HG02981 (cell line): Measurements from ENCODE around the gene CNNM4.

Experiments used
- ATAC-seq: cut with Tn5 transposase; IDR thresholded peaks from one replicate; pipeline ENCODE4 v1.9.1; 2021; ENCODE audit warnings: mild to moderate bottlenecking, moderate library complexity; ENCODE audit not compliant: unreplicated experiment

CNNM4 gene

GRCh38 chr2:96809951-96810782, 49.5 kb downstream of the CNNM4 start:
- no peak for ATAC-seq

DNA sequence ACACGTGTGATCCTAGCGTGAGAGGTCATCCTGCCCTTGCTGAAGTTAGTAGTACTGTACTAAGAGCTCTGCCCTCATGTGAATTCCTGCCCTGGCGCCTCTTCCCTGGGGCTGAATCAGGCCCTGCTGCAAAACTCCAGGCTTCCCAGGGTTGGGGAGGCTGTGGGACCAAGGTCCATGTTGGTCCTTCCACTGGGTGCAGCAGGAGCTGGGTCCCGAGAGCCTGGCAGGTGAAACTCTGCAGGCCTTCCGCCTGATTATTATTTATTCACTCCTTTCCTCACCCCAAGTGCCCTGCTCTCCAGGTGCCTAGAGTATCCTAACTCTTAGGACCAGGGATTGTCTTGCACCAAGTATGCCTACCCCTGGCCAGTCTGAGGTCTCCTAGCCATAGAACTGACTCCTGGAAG, 50.1 kb downstream of the CNNM4 start:
- no peak for ATAC-seq

DNA sequence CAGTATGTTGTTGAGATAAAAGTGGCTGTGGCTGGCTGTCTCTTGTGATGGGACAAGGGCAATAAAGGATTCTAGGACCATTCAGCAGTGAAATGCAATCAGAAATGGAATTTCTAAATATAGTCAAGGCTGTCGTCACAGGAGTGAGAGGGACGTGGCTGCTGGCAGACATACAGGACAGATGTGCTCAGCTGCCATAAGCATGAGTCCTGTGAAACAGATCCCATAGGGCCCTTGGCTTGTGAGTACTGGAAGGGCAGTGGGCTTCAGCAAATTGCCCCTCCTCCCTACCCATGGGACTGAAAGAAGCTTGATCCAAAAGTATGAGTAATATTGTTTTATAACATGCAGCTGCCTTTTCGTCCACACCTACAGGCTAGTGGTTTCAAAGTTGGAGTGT, 51.2 kb downstream of the CNNM4 start:
- ATAC-seq = no peak

GRCh38 chr2:96813656-96814055, 53.0 kb downstream of the CNNM4 start:
- no peak for ATAC-seq

DNA sequence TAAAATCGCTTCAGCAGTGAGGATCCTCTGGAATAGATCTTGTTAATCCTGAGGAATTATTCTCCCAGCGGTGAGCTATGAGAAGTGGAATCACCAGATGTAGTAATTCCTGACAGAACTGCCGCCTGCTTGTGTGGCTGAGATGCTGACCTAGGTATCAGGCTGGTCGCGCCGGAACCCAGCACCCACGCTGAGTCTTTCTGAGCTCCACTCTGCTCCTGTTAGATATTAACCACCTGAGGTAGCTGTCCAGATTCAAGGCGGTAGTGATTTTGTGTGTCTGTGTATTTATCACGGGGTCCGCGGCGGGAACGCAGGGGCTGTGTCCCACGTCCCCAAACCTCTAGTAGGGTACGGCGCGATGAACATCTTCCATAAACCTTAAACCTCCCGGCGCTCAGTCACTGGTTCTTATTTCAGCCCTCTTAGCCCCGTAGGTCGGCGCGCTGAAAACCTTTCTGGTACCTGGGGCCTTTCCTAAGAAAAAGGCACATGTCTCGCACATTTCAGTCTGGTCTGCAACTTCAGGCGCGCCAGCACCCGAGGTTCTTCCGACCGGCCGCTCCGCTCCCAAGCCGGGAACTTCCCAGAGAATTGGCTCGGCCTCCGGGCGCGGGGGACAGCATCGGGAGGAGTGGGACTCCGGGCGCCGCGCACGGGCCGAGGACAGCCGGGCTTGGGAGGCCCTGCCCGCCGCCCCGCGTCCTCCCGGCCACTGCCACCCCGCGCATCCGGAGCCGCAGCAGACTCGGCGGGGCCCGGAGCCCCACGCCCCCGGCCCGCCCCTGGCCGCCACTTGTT, 54.8 kb downstream of the CNNM4 start:
- no peak for ATAC-seq

DNA sequence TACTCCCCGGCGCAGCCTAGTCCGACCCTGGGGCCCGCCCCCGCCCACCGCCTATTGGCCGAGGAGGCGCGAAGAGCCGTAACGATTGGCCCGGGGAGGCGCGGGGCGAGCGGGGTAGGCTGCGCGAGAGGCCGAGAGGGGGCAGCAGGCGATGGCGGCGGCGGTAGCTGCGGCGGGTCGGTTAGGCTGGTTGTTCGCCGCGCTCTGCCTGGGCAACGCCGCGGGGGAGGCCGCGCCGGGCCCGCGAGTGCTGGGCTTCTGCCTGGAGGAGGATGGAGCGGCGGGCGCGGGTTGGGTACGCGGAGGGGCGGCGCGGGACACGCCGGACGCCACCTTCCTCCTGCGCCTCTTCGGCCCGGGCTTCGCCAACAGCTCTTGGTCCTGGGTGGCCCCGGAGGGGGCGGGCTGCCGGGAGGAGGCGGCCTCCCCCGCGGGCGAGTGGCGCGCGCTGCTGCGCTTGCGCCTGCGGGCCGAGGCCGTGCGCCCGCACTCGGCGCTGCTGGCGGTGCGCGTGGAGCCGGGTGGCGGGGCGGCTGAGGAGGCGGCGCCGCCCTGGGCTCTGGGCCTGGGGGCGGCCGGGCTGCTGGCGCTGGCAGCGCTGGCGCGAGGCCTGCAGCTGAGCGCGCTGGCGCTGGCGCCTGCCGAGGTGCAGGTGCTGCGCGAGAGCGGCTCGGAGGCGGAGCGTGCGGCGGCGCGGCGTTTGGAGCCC, 55.6 kb downstream of the CNNM4 start, which contains the start of gene CNNM3:
CNNM3 (plus strand) TSS at position 142 of the 709 bp plus-strand sequence; CDS start at position 152, 10 bp downstream.
- peak; percentile 81 for ATAC-seq

DNA sequence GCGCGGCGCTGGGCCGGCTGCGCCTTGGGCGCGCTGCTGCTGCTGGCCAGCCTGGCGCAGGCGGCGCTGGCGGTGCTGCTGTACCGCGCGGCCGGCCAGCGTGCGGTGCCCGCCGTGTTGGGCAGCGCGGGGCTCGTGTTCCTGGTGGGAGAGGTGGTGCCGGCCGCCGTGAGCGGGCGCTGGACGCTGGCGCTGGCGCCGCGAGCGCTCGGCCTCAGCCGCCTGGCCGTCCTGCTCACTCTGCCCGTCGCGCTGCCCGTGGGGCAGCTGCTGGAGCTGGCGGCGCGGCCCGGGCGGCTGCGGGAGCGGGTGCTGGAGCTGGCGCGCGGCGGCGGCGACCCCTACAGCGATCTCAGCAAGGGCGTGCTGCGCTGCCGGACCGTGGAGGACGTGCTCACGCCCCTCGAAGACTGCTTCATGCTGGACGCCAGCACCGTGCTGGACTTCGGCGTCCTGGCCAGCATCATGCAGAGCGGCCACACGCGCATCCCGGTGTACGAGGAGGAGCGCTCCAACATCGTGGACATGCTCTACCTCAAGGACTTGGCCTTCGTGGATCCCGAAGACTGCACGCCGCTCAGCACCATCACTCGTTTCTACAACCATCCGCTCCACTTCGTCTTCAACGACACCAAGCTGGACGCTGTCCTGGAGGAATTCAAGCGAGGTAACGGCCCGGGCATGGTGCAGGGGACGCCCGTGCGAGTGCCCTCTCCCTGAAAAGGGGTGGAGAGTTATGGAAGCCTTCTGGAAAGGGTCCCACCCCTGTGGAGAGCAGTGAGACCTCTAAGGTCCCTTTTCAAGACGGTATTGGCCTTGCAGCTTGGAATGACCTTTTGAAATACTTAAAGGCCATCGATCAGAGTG, 56.4 kb downstream of the CNNM4 start:
- no peak for ATAC-seq

- no peak for ATAC-seq
These were observed 57.2 kb downstream of the CNNM4 start for GRCh38 chr2:96817882-96818281.

DNA sequence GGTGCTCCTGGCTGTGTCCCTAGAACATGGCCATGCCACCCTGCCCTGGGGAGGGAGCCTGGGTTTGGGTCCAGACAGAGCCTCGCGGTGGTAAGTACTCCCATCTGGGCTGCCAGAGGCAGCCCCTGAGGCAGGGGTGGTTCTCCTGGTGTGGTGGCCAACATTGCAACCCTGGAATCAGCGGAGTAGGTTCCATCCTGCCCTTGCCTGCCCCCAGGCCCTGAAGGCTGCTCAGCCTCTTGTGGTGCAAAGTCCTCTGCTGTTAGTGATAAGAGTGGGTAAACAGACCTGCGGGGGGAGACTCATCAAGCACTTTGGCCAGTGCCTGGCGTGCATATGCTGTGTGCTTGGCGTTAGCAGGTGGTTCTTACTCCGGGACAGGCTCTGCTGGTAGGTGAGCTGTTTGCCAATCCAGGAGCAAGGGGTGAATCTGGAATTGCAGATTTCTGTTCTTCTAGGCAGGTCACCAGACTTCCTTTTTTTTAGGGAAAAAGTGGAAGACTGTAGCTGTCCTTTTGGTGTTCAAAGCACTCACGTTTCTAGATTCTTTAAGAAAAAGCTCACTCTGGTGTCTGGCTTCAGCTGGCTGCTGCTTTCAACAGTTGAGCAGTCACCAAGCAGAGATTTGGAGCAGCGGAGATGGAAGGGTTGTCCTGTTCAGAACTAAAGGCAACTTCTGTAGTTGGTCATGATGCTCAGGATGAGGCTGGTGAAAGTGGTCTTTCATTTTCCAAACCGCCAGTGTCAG, 58.6 kb downstream of the CNNM4 start:
- no peak for ATAC-seq

DNA sequence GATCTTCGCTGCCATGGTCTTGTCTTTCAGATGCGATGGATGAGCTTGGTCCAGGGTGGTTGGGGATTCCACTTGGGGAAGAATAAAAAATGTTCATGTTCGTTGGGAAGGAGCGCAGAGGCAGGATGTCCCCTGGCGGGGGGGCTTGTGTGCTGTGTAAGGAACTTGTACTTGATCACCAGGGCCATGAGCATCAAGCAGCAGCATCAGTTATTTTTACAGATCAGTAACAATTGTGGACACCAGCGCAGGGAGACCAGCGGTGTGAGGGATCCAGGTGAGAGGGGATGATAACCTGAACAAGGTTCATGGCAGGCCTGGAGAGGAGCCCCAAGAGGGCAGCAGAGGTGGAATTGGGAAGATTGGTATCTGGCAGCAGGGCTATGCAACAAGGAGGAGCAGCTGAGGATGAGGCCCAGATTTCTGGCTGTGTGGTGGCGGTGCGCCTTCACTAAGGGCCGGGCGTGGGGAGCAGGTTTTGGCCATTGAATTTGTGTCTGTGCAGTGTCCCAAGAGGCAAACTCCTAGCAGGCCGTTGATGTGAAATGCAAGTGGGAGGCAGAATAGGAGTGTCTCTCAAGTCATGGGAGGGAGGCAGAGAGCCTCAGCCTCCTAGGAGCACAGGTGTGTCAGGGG, 59.3 kb downstream of the CNNM4 start:
- ATAC-seq = no peak

GRCh38 chr2:96821113-96821675, 60.5 kb downstream of the CNNM4 start:
- ATAC-seq = no peak

DNA sequence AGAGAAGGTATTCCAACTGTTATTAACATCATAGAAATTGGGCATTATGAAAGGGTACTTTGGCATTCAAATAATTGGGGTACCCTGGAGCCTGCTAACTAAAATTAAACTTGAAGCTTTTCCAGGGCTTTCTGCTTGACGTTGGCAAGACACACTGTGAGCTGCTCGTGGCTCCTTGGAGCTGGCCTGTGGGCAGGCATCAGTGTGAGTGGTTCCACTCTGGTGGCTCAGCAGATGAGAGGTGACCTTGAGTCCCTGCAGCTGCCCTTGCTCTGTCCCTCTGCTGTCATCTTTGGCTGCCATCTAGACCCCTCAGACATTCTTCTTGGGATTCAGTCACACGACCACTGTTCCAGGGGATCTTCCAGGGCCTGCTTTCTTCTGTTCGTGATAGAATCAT, 62.1 kb downstream of the CNNM4 start:
- ATAC-seq = no peak

DNA sequence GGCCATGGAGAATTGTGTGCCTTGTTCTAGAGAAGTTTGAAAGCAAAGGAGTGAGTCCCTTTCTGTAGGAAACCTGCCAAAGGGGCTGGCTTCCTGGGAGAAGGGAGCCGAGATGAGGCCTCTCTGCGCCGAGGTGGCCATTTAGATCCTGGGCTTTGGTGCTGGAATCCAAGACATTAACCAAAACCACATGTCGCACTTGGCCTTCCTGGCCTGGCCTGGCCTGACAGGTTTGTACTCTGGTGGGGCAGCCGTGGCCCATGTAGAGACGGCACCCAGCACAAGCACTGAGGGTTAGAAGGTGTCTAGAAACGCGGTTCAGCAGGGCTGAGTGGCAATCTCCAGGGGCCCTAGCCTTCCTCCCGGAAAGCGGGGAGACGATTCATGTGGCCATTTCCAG, 62.5 kb downstream of the CNNM4 start:
- no peak for ATAC-seq

GRCh38 chr2:96824079-96824870, 63.6 kb downstream of the CNNM4 start:
- no peak for ATAC-seq

DNA sequence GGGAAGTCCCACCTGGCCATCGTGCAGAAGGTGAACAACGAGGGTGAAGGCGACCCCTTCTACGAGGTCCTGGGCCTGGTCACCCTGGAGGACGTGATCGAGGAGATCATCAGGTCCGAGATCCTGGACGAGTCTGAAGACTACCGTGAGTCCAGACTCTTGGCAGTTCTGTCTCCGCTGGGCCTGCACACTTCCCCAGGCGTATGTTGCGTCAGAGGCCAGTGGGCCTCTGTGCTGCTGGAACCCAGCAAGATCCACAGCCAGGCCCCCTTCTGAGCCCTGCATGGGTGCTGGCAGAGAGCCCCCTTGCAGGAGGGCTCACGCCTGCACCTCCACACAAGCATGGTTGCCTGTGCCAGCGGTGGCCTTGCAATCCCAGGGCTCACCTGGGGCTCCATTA, 64.4 kb downstream of the CNNM4 start:
- ATAC-seq = no peak

- no peak for ATAC-seq
These were observed 66.0 kb downstream of the CNNM4 start for GRCh38 chr2:96826546-96827278.

DNA sequence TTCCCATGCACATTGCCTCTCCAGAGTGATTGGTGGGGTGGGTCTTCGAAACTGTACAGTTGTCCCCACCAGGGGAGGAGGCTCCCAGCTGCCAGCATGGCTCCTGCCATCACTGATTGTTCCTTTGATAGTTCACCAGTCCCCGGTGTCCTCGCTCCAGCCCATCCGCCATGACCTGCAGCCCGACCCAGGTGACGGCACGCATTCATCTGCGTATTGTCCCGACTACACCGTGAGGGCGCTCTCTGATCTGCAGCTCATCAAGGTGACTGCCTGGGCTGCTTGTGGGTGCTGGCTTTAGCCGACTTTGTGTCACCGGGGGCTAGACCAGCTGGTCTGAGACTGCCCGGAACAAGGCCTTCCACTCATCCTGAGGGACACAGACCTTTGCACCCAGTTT, 67.7 kb downstream of the CNNM4 start:
- ATAC-seq = no peak
